PC-3 (cell line): ENCODE data around the gene CYP39A1. TPM values are rescaled to one million over a fixed set of nuclear protein-coding genes. Genes with fewer than 3 reads are reported as not detected.

Experiments
- ATAC-seq: fragments of 200-7000 bp; cut with Tn5 transposase; 2 replicates; pipeline ENCODE4 v1.9.1; 2020; ENCODE audit warnings: mild to moderate bottlenecking, moderate library complexity
- BruUV-seq: library from RNA; stranded (reverse); fragments of 400-500 nt; replicated peaks from 2 replicates; lab custom pipeline; 2021; lab: Mats Ljungman, UMichigan
- CTCF ChIA-PET: fragments of 300-600 bp; sonication (Branson Sonifier 250); formaldehyde crosslinking; loops from one replicate; lab custom pipeline; 2022; ENCODE audit warnings: antibody characterized with exemption; lab: Charles Lee
- POLR2A ChIA-PET: fragments of 300-600 bp; sonication (Branson Sonifier 250); formaldehyde crosslinking; loops from one replicate; lab custom pipeline; 2022; ENCODE audit warnings: antibody characterized with exemption; ENCODE audit not compliant: unreplicated experiment; lab: Charles Lee
- DNase-seq: peaks from one replicate; pipeline ENCODE4 v3.0.0-alpha.2; 2015
- H2AFZ ChIP-seq: fragments of 300-600 bp; sonication (generic); 2 replicates; pipeline ENCODE4 v1.6.0; 2016; ENCODE audit warnings: antibody characterized with exemption, low read length
- H3F3A ChIP-seq: fragments of 300-600 bp; sonication (generic); one replicate; pipeline ENCODE4 v1.6.0; 2017; ENCODE audit warnings: antibody characterized with exemption, low read length, control low read depth, mild to moderate bottlenecking; ENCODE audit not compliant: unreplicated experiment
- H3K27ac ChIP-seq: fragments of 300-600 bp; sonication (generic); 2 replicates; pipeline ENCODE4 v1.5.1; 2016; ENCODE audit warnings: mild to moderate bottlenecking, low read length
- H3K27me3 ChIP-seq: fragments of 300-600 bp; sonication (generic); 2 replicates; pipeline ENCODE4 v1.6.1; 2016; ENCODE audit warnings: low read length, mixed read lengths
- H3K36me3 ChIP-seq: fragments of 300-600 bp; sonication (generic); 2 replicates; pipeline ENCODE4 v1.6.1; 2016; ENCODE audit warnings: low read depth, mixed run types, low read length, mixed read lengths
- H3K4me1 ChIP-seq: fragments of 300-600 bp; sonication (generic); 2 replicates; pipeline ENCODE4 v1.5.1; 2016; ENCODE audit warnings: low read length; ENCODE audit not compliant: insufficient read depth
- H3K4me2 ChIP-seq: fragments of 300-600 bp; sonication (generic); 2 replicates; pipeline ENCODE4 v1.6.0; 2016; ENCODE audit warnings: low read length
- H3K4me3 ChIP-seq: fragments of 300-600 bp; sonication (generic); 2 replicates; pipeline ENCODE4 v1.5.1; 2016; ENCODE audit warnings: mild to moderate bottlenecking, low read length, mixed read lengths
- H3K79me2 ChIP-seq: fragments of 300-600 bp; sonication (generic); 2 replicates; pipeline ENCODE4 v1.6.1; 2017; ENCODE audit warnings: low read length, mixed read lengths
- H3K9ac ChIP-seq: fragments of 300-600 bp; sonication (generic); 2 replicates; pipeline ENCODE4 v1.6.0; 2016; ENCODE audit warnings: mild to moderate bottlenecking, low read length
- H3K9me2 ChIP-seq: fragments of 300-600 bp; sonication (generic); replicated peaks from 2 replicates; pipeline ENCODE4 v1.6.1; 2016; ENCODE audit warnings: mixed run types, low read length, mixed read lengths
- H3K9me3 ChIP-seq: fragments of 300-600 bp; sonication (generic); 2 replicates; pipeline ENCODE4 v1.6.1; 2016; ENCODE audit warnings: low read length, mixed read lengths
- H4K20me1 ChIP-seq: fragments of 300-600 bp; sonication (generic); 2 replicates; pipeline ENCODE4 v1.6.1; 2016; ENCODE audit warnings: low read length, mixed read lengths
- CTCF ChIP-seq: fragments of 300-600 bp; sonication (generic); conservative IDR thresholded peaks from 2 replicates; pipeline ENCODE4 v1.5.1; 2017; ENCODE audit warnings: antibody characterized with exemption, low read depth, mild to moderate bottlenecking, low read length
- EZH2 ChIP-seq: fragments of 300-600 bp; sonication (generic); IDR thresholded peaks from one replicate; pipeline ENCODE4 v1.6.1; 2017; ENCODE audit warnings: antibody characterized with exemption, mild to moderate bottlenecking, low read length; ENCODE audit not compliant: unreplicated experiment
- EZH2phosphoT487 ChIP-seq: fragments of 300-600 bp; sonication (generic); IDR thresholded peaks from 2 replicates; pipeline ENCODE4 v1.6.1; 2018; ENCODE audit warnings: mild to moderate bottlenecking, antibody characterized with exemption, low read length, borderline replicate concordance
- intact Hi-C: fragments of 100-400 bp; cut with micrococcal nuclease; formaldehyde crosslinking; loops from 2 replicates; pipeline ENCODE4 v1.9.0; 2023
- total RNA-seq: library from RNA; depleted of rRNA; stranded (reverse); fragments of >200 nt; gene quantifications from 2 replicates; pipeline ENCODE4 v1.2.3, GENCODE V29; 2014

Gene CYP39A1
- total RNA-seq, 1 experiment from 2014 or later: 0.66 TPM

- DNase-seq (no peak), ATAC-seq (no peak)
- ChIA-PET CTCF (no interaction called here), POLR2A (no interaction called here)
- Histone ChIP-seq H3K4me2 (no peak overlapping the region), H3F3A (no peaks in the 10 kb centered on the region), H3K79me2 (no peaks in the 10 kb centered on the region), H3K36me3 (no peaks in the 10 kb centered on the region), H3K4me1 (no peaks in the 10 kb centered on the region), H3K9me2 (no peaks in the 10 kb centered on the region), H4K20me1 (no peaks in the 10 kb centered on the region), H3K4me3 (no peak overlapping the region), H3K27me3 (peaks cover 12% of the 10 kb centered on the region; the same call in 1 of the 2 replicates), H2AFZ (no peak overlapping the region), H3K9ac (no peak overlapping the region), H3K9me3 (no peaks in the 10 kb centered on the region), H3K27ac (no peak overlapping the region)
- intact Hi-C loops: no loop called here
- no TSS peak for BruUV-seq
- no peak for TF ChIP-seq CTCF
- TF ChIP-seq EZH2: no peak
- no peak for TF ChIP-seq EZH2phosphoT487
Observed at GRCh38 chr6:46565531-46565930, 87.1 kb downstream of the CYP39A1 start.

- BruUV-seq: no TSS peak
- Histone ChIP-seq H3K9ac (no peak overlapping the region), H3K36me3 (no peaks in the 10 kb centered on the region), H3K27ac (no peak overlapping the region), H4K20me1 (no peaks in the 10 kb centered on the region), H3K4me2 (no peak overlapping the region), H2AFZ (no peak overlapping the region), H3K4me3 (no peak overlapping the region), H3K27me3 (peaks cover 24% of the 10 kb centered on the region), H3F3A (no peaks in the 10 kb centered on the region), H3K9me3 (no peaks in the 10 kb centered on the region), H3K9me2 (no peaks in the 10 kb centered on the region), H3K4me1 (no peaks in the 10 kb centered on the region), H3K79me2 (no peaks in the 10 kb centered on the region)
- CTCF ChIA-PET: no interaction called here
- POLR2A ChIA-PET: no interaction called here
- no peak for ATAC-seq
- intact Hi-C loops: no loop called here
- TF ChIP-seq EZH2 (no peak), EZH2phosphoT487 (no peak)
- no peak for DNase-seq
Observed at GRCh38 chr6:46563924-46564323, 88.7 kb downstream of the CYP39A1 start.

GRCh38 chr6:46556053-46556452 lies 96.6 kb downstream of the CYP39A1 start:
- H3K4me3 ChIP-seq: no peak overlapping the region
- no peaks in the 10 kb centered on the region for H3K9me3 ChIP-seq
- no peaks in the 10 kb centered on the region for H4K20me1 ChIP-seq
- TF ChIP-seq CTCF (no peak), EZH2phosphoT487 (no peak), EZH2 (no peak)
- intact Hi-C loops: no loop called here
- ChIA-PET CTCF (no interaction called here), POLR2A (no interaction called here)
- H2AFZ ChIP-seq: no peak overlapping the region
- H3K27ac ChIP-seq: no peak overlapping the region
- ATAC-seq (no peak), DNase-seq (no peak)
- no peaks in the 10 kb centered on the region for H3K9me2 ChIP-seq
- no TSS peak for BruUV-seq
- no peaks in the 10 kb centered on the region for H3K79me2 ChIP-seq
- no peaks in the 10 kb centered on the region for H3K4me1 ChIP-seq
- no peak overlapping the region for H3K4me2 ChIP-seq
- H3K9ac ChIP-seq: no peak overlapping the region
- H3F3A ChIP-seq: no peaks in the 10 kb centered on the region
- no peaks in the 10 kb centered on the region for H3K36me3 ChIP-seq
- H3K27me3 ChIP-seq: peaks cover 28% of the 10 kb centered on the region
